Measurements from ENCODE around the gene MFSD11.

Gene MFSD11

DNA sequence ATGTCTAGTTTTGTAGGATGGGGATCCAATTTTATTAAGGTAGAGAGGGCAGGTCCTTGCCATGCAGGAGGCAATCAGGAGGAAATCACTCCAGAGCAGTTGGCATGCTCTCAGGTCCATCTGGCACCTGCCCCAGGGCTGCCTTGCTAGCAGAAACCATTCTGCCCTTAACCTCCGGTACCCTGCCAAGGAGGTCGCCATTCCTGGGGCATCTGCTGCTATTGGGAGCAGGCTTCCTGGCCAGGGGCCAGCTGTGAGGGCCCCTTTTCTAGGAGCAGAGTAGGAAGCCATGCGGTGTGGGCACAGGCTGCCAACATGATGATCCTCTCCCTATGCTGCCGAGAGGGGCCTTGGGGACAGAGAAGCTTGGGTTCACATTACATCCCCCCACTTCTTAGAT, 82.6 kb downstream of the MFSD11 start:
- TF ChIP-seq, protein P1, sequence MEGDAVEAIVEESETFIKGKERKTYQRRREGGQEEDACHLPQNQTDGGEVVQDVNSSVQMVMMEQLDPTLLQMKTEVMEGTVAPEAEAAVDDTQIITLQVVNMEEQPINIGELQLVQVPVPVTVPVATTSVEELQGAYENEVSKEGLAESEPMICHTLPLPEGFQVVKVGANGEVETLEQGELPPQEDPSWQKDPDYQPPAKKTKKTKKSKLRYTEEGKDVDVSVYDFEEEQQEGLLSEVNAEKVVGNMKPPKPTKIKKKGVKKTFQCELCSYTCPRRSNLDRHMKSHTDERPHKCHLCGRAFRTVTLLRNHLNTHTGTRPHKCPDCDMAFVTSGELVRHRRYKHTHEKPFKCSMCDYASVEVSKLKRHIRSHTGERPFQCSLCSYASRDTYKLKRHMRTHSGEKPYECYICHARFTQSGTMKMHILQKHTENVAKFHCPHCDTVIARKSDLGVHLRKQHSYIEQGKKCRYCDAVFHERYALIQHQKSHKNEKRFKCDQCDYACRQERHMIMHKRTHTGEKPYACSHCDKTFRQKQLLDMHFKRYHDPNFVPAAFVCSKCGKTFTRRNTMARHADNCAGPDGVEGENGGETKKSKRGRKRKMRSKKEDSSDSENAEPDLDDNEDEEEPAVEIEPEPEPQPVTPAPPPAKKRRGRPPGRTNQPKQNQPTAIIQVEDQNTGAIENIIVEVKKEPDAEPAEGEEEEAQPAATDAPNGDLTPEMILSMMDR (IDR thresholded peaks at IDR 0.05; ENCODE audit: extremely low read depth, missing control alignments) = no peak
- DNase-seq (ENCODE audit: low spot score) = no peak

DNA sequence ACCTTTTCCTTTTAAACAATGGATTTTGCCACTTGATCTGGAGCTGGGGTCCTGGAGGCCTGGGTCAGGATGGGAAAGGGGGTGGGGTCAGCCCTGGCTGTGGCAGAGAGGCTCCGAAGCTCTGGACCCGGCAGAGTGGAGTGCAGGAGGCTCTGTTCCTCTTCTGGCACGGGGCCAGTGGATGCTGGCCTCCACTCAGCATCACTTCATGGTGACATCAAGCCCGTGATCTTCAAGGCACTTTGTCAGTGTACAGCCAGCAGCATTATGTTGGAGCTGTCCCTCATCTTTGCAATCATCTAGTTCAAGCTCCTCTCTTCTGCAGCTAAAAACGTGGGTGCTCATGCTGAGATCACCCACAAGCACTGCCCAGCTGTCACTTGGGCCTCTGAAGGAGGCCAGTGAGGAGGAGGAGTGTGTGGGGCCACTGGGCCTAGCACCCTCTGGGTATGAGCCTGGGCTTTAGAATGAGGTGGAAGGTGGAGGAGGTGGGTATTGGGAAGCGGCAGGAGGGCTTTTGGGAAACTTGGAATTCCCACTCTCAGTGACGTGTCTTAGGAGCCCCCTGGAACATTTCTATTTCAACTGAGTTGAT, 84.4 kb downstream of the MFSD11 start:
- TF ChIP-seq, protein P1 (IDR thresholded peaks at IDR 0.05; ENCODE audit: extremely low read depth, missing control alignments) = no peak
- no peak for DNase-seq (ENCODE audit: low spot score)

DNA sequence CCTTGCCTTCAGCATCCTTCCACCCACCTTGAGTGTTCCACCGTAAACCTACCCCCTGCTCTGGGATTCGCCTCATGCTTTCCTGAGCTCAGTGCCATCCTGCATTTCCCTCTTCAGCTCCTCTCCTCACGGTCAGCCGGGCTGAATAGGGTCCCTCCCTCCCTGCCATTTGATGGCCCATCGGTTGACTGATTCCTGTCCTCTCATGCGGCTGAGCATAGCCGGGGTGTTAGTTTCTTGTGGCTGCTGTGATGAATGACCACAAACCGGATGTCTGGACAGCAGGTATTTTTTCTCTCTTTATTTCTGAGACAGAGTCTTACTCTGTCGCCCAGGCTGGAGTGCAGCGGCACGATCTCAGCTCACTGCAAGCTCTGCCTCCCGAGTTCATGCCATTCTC, 86.2 kb downstream of the MFSD11 start:
- no peak for DNase-seq (ENCODE audit: low spot score)
- TF ChIP-seq, protein P1 (IDR thresholded peaks at IDR 0.05; ENCODE audit: extremely low read depth, missing control alignments) = no peak

DNA sequence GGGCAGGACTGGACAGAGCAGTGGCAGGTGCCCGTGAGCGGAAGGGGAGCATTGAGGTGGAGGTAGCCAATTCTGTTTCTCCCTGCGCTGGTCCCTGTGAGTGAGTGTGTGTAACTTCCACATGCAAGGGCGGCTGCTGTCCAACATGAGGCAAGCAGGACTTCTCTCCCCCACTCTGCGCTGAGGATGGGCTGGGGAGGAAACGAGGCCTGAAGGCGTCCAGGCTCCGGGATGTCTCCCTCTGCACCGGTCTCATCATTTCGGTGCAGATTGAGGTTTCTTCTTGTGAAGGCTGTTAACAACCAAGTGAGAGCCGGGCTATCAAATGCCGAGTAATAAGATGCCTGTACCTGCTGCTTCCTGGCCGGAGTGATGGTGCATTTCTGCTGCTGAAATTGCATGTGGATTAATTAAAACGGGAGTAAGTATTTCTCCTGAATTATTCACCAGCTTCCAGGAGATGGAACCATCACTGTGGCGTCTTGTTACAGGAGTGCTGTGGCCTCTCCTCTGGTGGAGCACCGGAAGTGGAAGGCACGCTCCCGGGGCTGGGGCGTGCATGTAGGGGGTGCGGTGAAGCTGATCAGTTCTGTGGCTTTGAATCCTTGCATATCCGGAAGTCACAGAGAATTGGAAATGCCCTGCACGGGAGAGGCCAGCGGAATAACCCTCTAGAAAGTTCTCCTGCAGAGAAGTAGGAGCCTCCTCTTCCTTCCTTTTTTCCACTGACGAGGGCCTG, 88.6 kb downstream of the MFSD11 start:
- DNase-seq (ENCODE audit: low spot score) = no peak
- TF ChIP-seq, protein P1 (IDR thresholded peaks at IDR 0.05; ENCODE audit: extremely low read depth, missing control alignments) = no peak

DNA sequence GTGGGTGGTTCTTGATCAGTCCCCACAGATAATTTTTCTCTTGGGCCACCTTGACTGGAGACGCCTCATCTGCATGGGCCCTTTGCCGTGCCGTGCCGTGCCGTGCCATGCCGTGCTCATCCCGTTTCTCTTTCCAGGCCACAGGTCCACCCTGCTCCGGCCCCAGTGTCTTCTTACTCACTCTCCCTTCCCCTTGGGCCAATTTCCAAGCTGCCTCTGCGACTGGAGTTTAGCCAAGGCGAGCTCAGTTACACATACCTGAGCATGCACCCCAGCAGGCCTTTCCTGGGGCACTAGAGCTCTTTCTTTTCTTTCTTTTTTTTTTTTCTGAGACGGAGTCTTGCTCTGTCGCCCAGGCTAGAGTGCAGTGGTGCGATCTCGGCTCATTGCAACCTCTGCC, 89.8 kb downstream of the MFSD11 start:
- TF ChIP-seq, protein P1 (IDR thresholded peaks at IDR 0.05; ENCODE audit: extremely low read depth, missing control alignments) = no peak
- DNase-seq (ENCODE audit: low spot score) = no peak
